Endothelial cell of umbilical vein (primary cell): ENCODE measurements around the gene SUMO2.
"Not testable (repeated sequence)": the region's sequence is repeated elsewhere in the genome, so short reads cannot be mapped to it uniquely, and the experiment has no call there.

Experiments used
- CTCF ChIP-seq, 2 donors: IDR thresholded peaks; 1 replicate in 1 of 2; 2 replicates in 1 of 2; pipeline ENCODE4 v1.5.1; 2011; ENCODE audit warnings: low read length in 2 of 2, mild to moderate bottlenecking in 2 of 2, moderate library complexity in 2 of 2, control low read depth in 1 of 2, inconsistent platforms in 1 of 2, low read depth in 1 of 2; ENCODE audit not compliant: insufficient read depth in 1 of 2; ENCODE audit errors: extremely low read depth in 1 of 2
- EZH2 ChIP-seq: IDR thresholded peaks from 2 replicates; pipeline ENCODE4 v1.6.1; 2012; ENCODE audit warnings: borderline replicate concordance, low read depth, mild to moderate bottlenecking, moderate library complexity, low read length, inconsistent platforms; ENCODE audit not compliant: severe bottlenecking
- FOS ChIP-seq: IDR thresholded peaks from 2 replicates; pipeline ENCODE4 v1.6.1; 2011; ENCODE audit warnings: mild to moderate bottlenecking, low read length, moderate library complexity, borderline replicate concordance; ENCODE audit not compliant: insufficient read depth
- JUN ChIP-seq: IDR thresholded peaks from 2 replicates; pipeline ENCODE4 v1.6.1; 2011; ENCODE audit warnings: borderline replicate concordance, low read depth; ENCODE audit not compliant: insufficient read length, insufficient read depth
- MAX ChIP-seq: IDR thresholded peaks from 2 replicates; pipeline ENCODE4 v1.6.1; 2011; ENCODE audit not compliant: insufficient read depth, insufficient read length
- MYC ChIP-seq: IDR thresholded peaks from one replicate; pipeline ENCODE4 v1.6.1; 2011; ENCODE audit warnings: mild to moderate bottlenecking, low read depth, low read length
- POLR2A ChIP-seq: IDR thresholded peaks from 2 replicates; pipeline ENCODE4 v1.6.1; 2012; ENCODE audit warnings: low read depth, mild to moderate bottlenecking, control low read depth, low read length
- POLR2AphosphoS5 ChIP-seq: IDR thresholded peaks from 2 replicates; pipeline ENCODE4 v1.6.1; 2012; ENCODE audit warnings: low read depth, mild to moderate bottlenecking, control low read depth, low read length, moderate library complexity; ENCODE audit not compliant: insufficient read depth

- not testable (repeated sequence) for TF ChIP-seq CTCF (IDR thresholded peaks at IDR 0.05; ENCODE audit: extremely low read depth in 1 of 2, insufficient read depth in 1 of 2, low read depth in 1 of 2, low read length in 2 of 2); POLR2AphosphoS5; POLR2A; EZH2; MAX; FOS; JUN; MYC
Measured at GRCh38 chr17:75137762-75138161, 45.0 kb downstream of the SUMO2 start.
